Endothelial cell (in vitro differentiated cells): ENCODE measurements around the gene ANKMY1. TPM values are rescaled to one million over a fixed set of nuclear protein-coding genes. Genes with fewer than 3 reads are reported as not detected.

Experiments used
- DNase-seq: peaks from one replicate; pipeline ENCODE4 v3.0.0; 2021; ENCODE audit warnings: low spot score
- H3K27ac Mint-ChIP-seq: one replicate; pipeline ENCODE4 v1.8.0; 2021; ENCODE audit warnings: mixed read lengths, inconsistent platforms; ENCODE audit not compliant: unreplicated experiment
- H3K27me3 Mint-ChIP-seq: one replicate; pipeline ENCODE4 v1.8.0; 2021; ENCODE audit warnings: mild to moderate bottlenecking, moderate library complexity, mixed read lengths, inconsistent platforms; ENCODE audit not compliant: unreplicated experiment
- H3K36me3 Mint-ChIP-seq: one replicate; pipeline ENCODE4 v1.8.0; 2021; ENCODE audit warnings: mild to moderate bottlenecking, low read depth, mixed read lengths, inconsistent platforms; ENCODE audit not compliant: unreplicated experiment
- H3K4me1 Mint-ChIP-seq: one replicate; pipeline ENCODE4 v1.8.0; 2021; ENCODE audit warnings: mild to moderate bottlenecking, mixed read lengths, inconsistent platforms; ENCODE audit not compliant: unreplicated experiment
- H3K4me3 Mint-ChIP-seq: one replicate; pipeline ENCODE4 v1.8.0; 2021; ENCODE audit warnings: mild to moderate bottlenecking, mixed read lengths, inconsistent platforms; ENCODE audit not compliant: unreplicated experiment
- H3K9me3 Mint-ChIP-seq: one replicate; pipeline ENCODE4 v1.8.0; 2021; ENCODE audit warnings: mixed read lengths, inconsistent platforms; ENCODE audit not compliant: unreplicated experiment
- CTCF ChIP-seq: fragments of 200-600 bp; sonication (generic); IDR thresholded peaks from one replicate; pipeline ENCODE4 v1.5.0; 2021; ENCODE audit warnings: antibody characterized with exemption; ENCODE audit not compliant: unreplicated experiment
- total RNA-seq: library from RNA; stranded (reverse); fragmentation: NEBNext Ultra II Directional; extraction: Animal tissue kit (Norgen Biotek cat#: 25700); gene quantifications from one replicate; pipeline ENCODE4 v1.2.1, GENCODE V29; 2021; ENCODE audit not compliant: unreplicated experiment

The ANKMY1 gene
- total RNA-seq, 1 donor from 2014 or later = 5.6 TPM

GRCh38 chr2:240510513-240511210 lies 47.1 kb downstream of the ANKMY1 start:
- Mint-ChIP-seq H3K27me3 (peaks cover 5% of the 10 kb centered on the region), H3K4me3 (no peak overlapping the region), H3K4me1 (no peaks in the 10 kb centered on the region), H3K27ac (no peak overlapping the region), H3K36me3 (no peaks in the 10 kb centered on the region), H3K9me3 (no peaks in the 10 kb centered on the region)
- DNase-seq = no peak
- TF ChIP-seq CTCF = no peak

- peaks cover 5% of the 10 kb centered on the region for H3K27me3 Mint-ChIP-seq
- no peaks in the 10 kb centered on the region for H3K4me1 Mint-ChIP-seq
- H3K27ac Mint-ChIP-seq = no peak overlapping the region
- no peak overlapping the region for H3K4me3 Mint-ChIP-seq
- H3K36me3 Mint-ChIP-seq = no peaks in the 10 kb centered on the region
- no peaks in the 10 kb centered on the region for H3K9me3 Mint-ChIP-seq
- no peak for TF ChIP-seq CTCF
- no peak for DNase-seq
Observed at GRCh38 chr2:240509667-240510512, 47.9 kb downstream of the ANKMY1 start.

- no peak for TF ChIP-seq CTCF
- no peaks in the 10 kb centered on the region for H3K9me3 Mint-ChIP-seq
- no peak overlapping the region for H3K27ac Mint-ChIP-seq
- DNase-seq = no peak
- peaks cover 3% of the 10 kb centered on the region for H3K27me3 Mint-ChIP-seq
- H3K36me3 Mint-ChIP-seq = no peaks in the 10 kb centered on the region
- no peak overlapping the region for H3K4me3 Mint-ChIP-seq
- H3K4me1 Mint-ChIP-seq = no peaks in the 10 kb centered on the region
Observed at GRCh38 chr2:240508832-240509545, 48.8 kb downstream of the ANKMY1 start.

GRCh38 chr2:240507778-240508251 lies 50.0 kb downstream of the ANKMY1 start:
- no peaks in the 10 kb centered on the region for H3K9me3 Mint-ChIP-seq
- no peak for DNase-seq
- peaks cover 3% of the 10 kb centered on the region for H3K27me3 Mint-ChIP-seq
- H3K36me3 Mint-ChIP-seq = no peaks in the 10 kb centered on the region
- no peak overlapping the region for H3K27ac Mint-ChIP-seq
- H3K4me3 Mint-ChIP-seq = no peak overlapping the region
- no peaks in the 10 kb centered on the region for H3K4me1 Mint-ChIP-seq
- no peak for TF ChIP-seq CTCF
